Erythroblast (primary cell): ENCODE results near the gene SEMA3B.

Experiments
- GATA1 ChIP-seq: IDR thresholded peaks from 2 replicates; pipeline ENCODE4 v1.6.1; 2011; ENCODE audit warnings: low read depth, mild to moderate bottlenecking, control low read depth, low read length, moderate library complexity
- POLR2A ChIP-seq: IDR thresholded peaks from 2 replicates; pipeline ENCODE4 v1.6.1; 2011; ENCODE audit warnings: mild to moderate bottlenecking, low read length

DNA sequence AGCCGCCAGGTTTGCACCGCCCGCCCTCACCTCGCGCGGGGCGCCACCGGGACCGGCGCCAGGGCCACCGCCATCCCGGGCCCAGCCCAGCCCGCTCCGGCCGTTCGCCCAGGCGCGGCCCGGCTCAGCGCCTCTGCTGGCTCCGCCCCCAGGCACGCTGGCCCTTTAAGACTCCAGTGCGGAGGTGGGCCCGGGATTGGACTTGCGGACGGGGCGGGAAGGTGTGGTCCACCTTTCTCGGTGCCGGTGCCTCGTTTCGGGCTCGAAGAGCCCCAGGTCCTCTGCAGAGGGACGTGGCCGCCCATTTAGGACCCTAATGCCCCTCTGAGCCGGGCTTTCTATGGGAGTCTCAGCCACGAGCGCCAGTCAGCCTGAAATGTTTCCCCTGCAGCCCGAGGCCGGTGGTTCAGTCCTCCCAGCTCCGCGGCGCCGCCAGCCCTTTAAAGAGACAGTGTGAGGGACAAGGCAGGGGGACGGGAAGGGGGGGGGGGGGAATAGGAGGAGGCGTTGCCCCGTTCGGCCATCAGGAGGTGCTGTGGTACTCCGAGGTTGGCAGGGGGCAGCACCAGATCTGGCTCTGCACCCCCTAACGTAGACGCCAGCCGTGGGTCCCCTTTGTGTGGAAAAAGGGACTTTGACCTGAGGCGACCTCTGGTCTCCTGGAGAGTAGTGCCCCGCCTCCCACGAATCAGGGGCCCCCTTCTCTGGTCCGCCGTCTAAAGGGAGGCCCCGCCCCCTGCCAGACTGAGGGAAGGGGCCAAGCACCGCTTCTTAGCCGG, 52.6 kb downstream of the SEMA3B start:
- TF ChIP-seq POLR2A = peak; percentile 54
- no peak for TF ChIP-seq GATA1
